ENCODE data around the gene RNF112. TPM values are rescaled to one million over a fixed set of nuclear protein-coding genes. Genes with fewer than 3 reads are reported as not detected.

The RNF112 gene
- total RNA-seq, 1 experiment from 2014 or later = 0.81 TPM

DNA sequence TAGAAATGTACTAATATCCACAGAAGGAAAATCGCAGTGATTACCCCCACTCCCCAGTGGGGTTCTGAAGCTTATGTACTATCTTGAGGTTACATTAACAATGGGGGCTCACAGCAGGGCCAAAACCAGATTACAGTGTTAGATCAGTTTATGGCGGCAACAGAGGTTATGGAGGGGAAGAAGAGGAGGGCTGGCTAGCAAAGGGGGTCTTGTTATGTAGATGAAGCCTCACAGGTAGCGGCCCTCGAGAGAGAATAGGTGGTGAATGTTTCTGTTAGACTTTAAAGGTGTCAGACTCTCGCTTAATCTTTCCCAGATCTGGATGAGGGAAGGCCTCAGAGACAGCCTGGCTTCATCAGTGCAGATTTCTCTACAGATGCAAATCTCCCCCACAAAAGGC is 22.2 kb downstream of the RNF112 start:
- Histone ChIP-seq H2AFZ (ENCODE audit: low read length) (no peak overlapping the region), H3K9ac (ENCODE audit: extremely low read depth, insufficient read length, low read length) (no peak overlapping the region), H3K79me2 (ENCODE audit: insufficient read depth, low read length) (no peaks in the 10 kb centered on the region), H2BK12ac (ENCODE audit: insufficient read length, low read depth, low read length) (no peak overlapping the region), H2BK15ac (ENCODE audit: low read depth, low read length) (no peak overlapping the region), H3K56ac (ENCODE audit: insufficient read length, low read depth, low read length) (no peak overlapping the region), H3T11ph (ENCODE audit: low read length) (no peak overlapping the region), H3K14ac (ENCODE audit: insufficient read depth, low read length) (no peak overlapping the region), H3K27me3 (ENCODE audit: insufficient read depth, low read length) (no peaks in the 10 kb centered on the region), H4K20me1 (ENCODE audit: control insufficient read depth, insufficient read depth, insufficient read length) (no peaks in the 10 kb centered on the region), H2BK5ac (ENCODE audit: insufficient read length, low read length) (no peak overlapping the region), H4K91ac (ENCODE audit: insufficient read length, low read depth, low read length) (no peak overlapping the region), H3K9me3 (ENCODE audit: control insufficient read depth, low read depth, low read length) (no peaks in the 10 kb centered on the region), H3K4me1 (ENCODE audit: insufficient read depth, low read length) (peaks cover 7% of the 10 kb centered on the region), H2AK5ac (ENCODE audit: insufficient read length, low read length) (no peak overlapping the region), H3K23ac (ENCODE audit: insufficient read length, low read depth, low read length) (no peak overlapping the region), H3K79me1 (ENCODE audit: insufficient read depth, low read depth, low read length, poor library complexity, severe bottlenecking) (no peaks in the 10 kb centered on the region), H3K27ac (ENCODE audit: insufficient read length, low read depth, low read length) (no peak overlapping the region), H2BK120ac (ENCODE audit: low read depth, low read length, poor library complexity, severe bottlenecking) (no peak overlapping the region), H4K5ac (ENCODE audit: insufficient read length, low read depth, low read length) (no peak overlapping the region), H3K4me2 (ENCODE audit: insufficient read depth, insufficient read length, low read length) (no peak overlapping the region), H3K4ac (ENCODE audit: low read depth, low read length) (no peak overlapping the region), H3K23me2 (ENCODE audit: insufficient read length, low read depth, low read length, poor library complexity, severe bottlenecking) (no peaks in the 10 kb centered on the region), H3K18ac (ENCODE audit: insufficient read length, low read depth, low read length) (no peak overlapping the region), H2BK20ac (ENCODE audit: low read depth, low read length, poor library complexity, severe bottlenecking) (no peak overlapping the region), H4K8ac (replicated peaks; ENCODE audit: insufficient read length, low read depth, low read length) (no peak overlapping the region)
- TF ChIP-seq, protein P1, sequence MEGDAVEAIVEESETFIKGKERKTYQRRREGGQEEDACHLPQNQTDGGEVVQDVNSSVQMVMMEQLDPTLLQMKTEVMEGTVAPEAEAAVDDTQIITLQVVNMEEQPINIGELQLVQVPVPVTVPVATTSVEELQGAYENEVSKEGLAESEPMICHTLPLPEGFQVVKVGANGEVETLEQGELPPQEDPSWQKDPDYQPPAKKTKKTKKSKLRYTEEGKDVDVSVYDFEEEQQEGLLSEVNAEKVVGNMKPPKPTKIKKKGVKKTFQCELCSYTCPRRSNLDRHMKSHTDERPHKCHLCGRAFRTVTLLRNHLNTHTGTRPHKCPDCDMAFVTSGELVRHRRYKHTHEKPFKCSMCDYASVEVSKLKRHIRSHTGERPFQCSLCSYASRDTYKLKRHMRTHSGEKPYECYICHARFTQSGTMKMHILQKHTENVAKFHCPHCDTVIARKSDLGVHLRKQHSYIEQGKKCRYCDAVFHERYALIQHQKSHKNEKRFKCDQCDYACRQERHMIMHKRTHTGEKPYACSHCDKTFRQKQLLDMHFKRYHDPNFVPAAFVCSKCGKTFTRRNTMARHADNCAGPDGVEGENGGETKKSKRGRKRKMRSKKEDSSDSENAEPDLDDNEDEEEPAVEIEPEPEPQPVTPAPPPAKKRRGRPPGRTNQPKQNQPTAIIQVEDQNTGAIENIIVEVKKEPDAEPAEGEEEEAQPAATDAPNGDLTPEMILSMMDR (conservative IDR thresholded peaks at IDR 0.05) = no peak
- no CpG with 5 or more reads among the region's 5 CpGs for WGBS (ENCODE audit: extremely low coverage, insufficient read length, low lambda C conversion rate)
- Mint-ChIP-seq H3K4me3 (peak overlapping the region; percentile 10 to 31; a peak in 4 of 5 replicates), H3K27me3 (ENCODE audit: low read depth) (no peaks in the 10 kb centered on the region), H3K4me1 (peaks cover 60 to 67% of the 10 kb centered on the region in 2 experiments), H3K9me3 (no peaks in the 10 kb centered on the region), H3K36me3 (ENCODE audit: insufficient read depth in 1 of 3, low read depth in 3 of 3) (no peaks in the 10 kb centered on the region), H3K27ac (peak overlapping the region; percentile 63 to 95 (median 89); a peak in 6 of 7 replicates)
- no peak for DNase-seq

All from H9 (cell line).